H9 (cell line): ENCODE measurements around the gene NDOR1. TPM values are rescaled to one million over a fixed set of nuclear protein-coding genes. Genes with fewer than 3 reads are reported as not detected.

Experiments
- DNase-seq: peaks from one replicate; pipeline ENCODE4 v3.0.0-alpha.2; 2017
- H2AFZ ChIP-seq: one replicate; pipeline ENCODE4 v1.6.1; 2013; ENCODE audit warnings: mild to moderate bottlenecking, low read length, control low read depth, moderate library complexity
- H2AK5ac ChIP-seq: 2 replicates; pipeline ENCODE4 v1.6.1; 2013; ENCODE audit warnings: low read length, control low read depth, mixed read lengths; ENCODE audit not compliant: insufficient read length
- H2BK120ac ChIP-seq: one replicate; pipeline ENCODE4 v1.6.1; 2013; ENCODE audit warnings: low read depth, mild to moderate bottlenecking, low read length, control low read depth, inconsistent platforms; ENCODE audit not compliant: poor library complexity, severe bottlenecking
- H2BK12ac ChIP-seq: 2 replicates; pipeline ENCODE4 v1.6.1; 2013; ENCODE audit warnings: low read length, control low read depth, mixed read lengths, low read depth; ENCODE audit not compliant: insufficient read length
- H2BK15ac ChIP-seq: 2 replicates; pipeline ENCODE4 v1.6.1; 2013; ENCODE audit warnings: low read depth, low read length, control low read depth
- H2BK20ac ChIP-seq: one replicate; pipeline ENCODE4 v1.6.1; 2013; ENCODE audit warnings: low read depth, mild to moderate bottlenecking, low read length, control low read depth, inconsistent platforms; ENCODE audit not compliant: poor library complexity, severe bottlenecking
- H2BK5ac ChIP-seq: 2 replicates; pipeline ENCODE4 v1.6.1; 2013; ENCODE audit warnings: low read length, control low read depth, mixed read lengths; ENCODE audit not compliant: insufficient read length
- H3K14ac ChIP-seq: 2 replicates; pipeline ENCODE4 v1.6.1; 2013; ENCODE audit warnings: low read length, control low read depth; ENCODE audit not compliant: insufficient read depth
- H3K18ac ChIP-seq: 2 replicates; pipeline ENCODE4 v1.6.1; 2013; ENCODE audit warnings: low read depth, mild to moderate bottlenecking, mixed read lengths, low read length, control low read depth; ENCODE audit not compliant: insufficient read length
- H3K23ac ChIP-seq: 2 replicates; pipeline ENCODE4 v1.6.1; 2013; ENCODE audit warnings: low read length, control low read depth, mixed read lengths, low read depth; ENCODE audit not compliant: insufficient read length
- H3K23me2 ChIP-seq: 2 replicates; pipeline ENCODE4 v1.6.1; 2013; ENCODE audit warnings: low read depth, mild to moderate bottlenecking, mixed read lengths, low read length, control low read depth; ENCODE audit not compliant: insufficient read length, poor library complexity, severe bottlenecking
- H3K27ac ChIP-seq: 2 replicates; pipeline ENCODE4 v1.5.1; 2013; ENCODE audit warnings: low read length, control low read depth, mixed read lengths, low read depth; ENCODE audit not compliant: insufficient read length
- H3K27me3 ChIP-seq: 2 replicates; pipeline ENCODE4 v1.6.1; 2013; ENCODE audit warnings: low read length, control low read depth, inconsistent platforms; ENCODE audit not compliant: insufficient read depth
- H3K4ac ChIP-seq: 2 replicates; pipeline ENCODE4 v1.6.1; 2013; ENCODE audit warnings: low read depth, mild to moderate bottlenecking, control low read depth, inconsistent platforms, low read length, moderate library complexity
- H3K4me1 ChIP-seq: 2 replicates; pipeline ENCODE4 v1.6.1; 2013; ENCODE audit warnings: low read length, control low read depth, inconsistent platforms; ENCODE audit not compliant: insufficient read depth
- H3K4me2 ChIP-seq: 2 replicates; pipeline ENCODE4 v1.6.1; 2013; ENCODE audit warnings: low read length, control low read depth, mixed read lengths; ENCODE audit not compliant: insufficient read length, insufficient read depth
- H3K56ac ChIP-seq: 2 replicates; pipeline ENCODE4 v1.6.1; 2013; ENCODE audit warnings: low read depth, mild to moderate bottlenecking, mixed read lengths, low read length, control low read depth; ENCODE audit not compliant: insufficient read length
- H3K79me1 ChIP-seq: 2 replicates; pipeline ENCODE4 v1.6.1; 2013; ENCODE audit warnings: low read depth, mild to moderate bottlenecking, moderate library complexity, low read length, control low read depth, inconsistent platforms; ENCODE audit not compliant: insufficient read depth, poor library complexity, severe bottlenecking
- H3K79me2 ChIP-seq: 2 replicates; pipeline ENCODE4 v1.6.1; 2013; ENCODE audit warnings: low read length, control low read depth, inconsistent platforms; ENCODE audit not compliant: insufficient read depth
- H3K9ac ChIP-seq: 2 replicates; pipeline ENCODE4 v1.6.1; 2013; ENCODE audit warnings: low read length, control low read depth, mixed read lengths; ENCODE audit not compliant: insufficient read length; ENCODE audit errors: extremely low read depth
- H3K9me3 ChIP-seq: one replicate; pipeline ENCODE4 v1.6.1; 2013; ENCODE audit warnings: low read depth, low read length, inconsistent platforms; ENCODE audit not compliant: control insufficient read depth
- H3T11ph ChIP-seq: one replicate; pipeline ENCODE4 v1.6.1; 2013; ENCODE audit warnings: mild to moderate bottlenecking, low read length, control low read depth, inconsistent platforms
- H4K20me1 ChIP-seq: one replicate; pipeline ENCODE4 v1.6.1; 2013; ENCODE audit not compliant: control insufficient read depth, insufficient read length, insufficient read depth
- H4K5ac ChIP-seq: 2 replicates; pipeline ENCODE4 v1.6.1; 2013; ENCODE audit warnings: low read depth, mild to moderate bottlenecking, mixed read lengths, low read length, control low read depth; ENCODE audit not compliant: insufficient read length
- H4K8ac ChIP-seq: replicated peaks from 2 replicates; pipeline ENCODE4 v1.6.1; 2013; ENCODE audit warnings: low read length, control low read depth, mixed read lengths, low read depth; ENCODE audit not compliant: insufficient read length
- H4K91ac ChIP-seq: 2 replicates; pipeline ENCODE4 v1.6.1; 2013; ENCODE audit warnings: low read depth, mild to moderate bottlenecking, moderate library complexity, mixed read lengths, low read length, control low read depth; ENCODE audit not compliant: insufficient read length
- H3K27ac Mint-ChIP-seq, 3 experiments: 2 replicates in 2 of 3; 3 replicates in 1 of 3; pipeline ENCODE4 v1.8.0; 2020 to 2021; ENCODE audit warnings: mixed read lengths in 3 of 3, mild to moderate bottlenecking in 1 of 3, moderate library complexity in 1 of 3
- H3K27me3 Mint-ChIP-seq: 2 replicates; pipeline ENCODE4 v1.8.0; 2021; ENCODE audit warnings: low read depth, mild to moderate bottlenecking, moderate library complexity, mixed read lengths
- H3K36me3 Mint-ChIP-seq, 3 experiments: 2 replicates in 2 of 3; 3 replicates in 1 of 3; pipeline ENCODE4 v1.8.0; 2020 to 2021; ENCODE audit warnings: low read depth in 3 of 3, mixed read lengths in 3 of 3; ENCODE audit not compliant: insufficient read depth in 1 of 3
- H3K4me1 Mint-ChIP-seq, 2 experiments: 2 replicates each; pipeline ENCODE4 v1.8.0; 2020; ENCODE audit warnings: mixed read lengths in 2 of 2
- H3K4me3 Mint-ChIP-seq, 2 experiments: 2 replicates in 1 of 2; 3 replicates in 1 of 2; pipeline ENCODE4 v1.8.0; 2020 to 2021; ENCODE audit warnings: mild to moderate bottlenecking in 2 of 2, mixed read lengths in 2 of 2, moderate library complexity in 1 of 2
- H3K9me3 Mint-ChIP-seq, 2 experiments: 2 replicates in 1 of 2; 3 replicates in 1 of 2; pipeline ENCODE4 v1.8.0; 2020; ENCODE audit warnings: mild to moderate bottlenecking in 2 of 2, mixed read lengths in 2 of 2, moderate library complexity in 1 of 2
- CTCF ChIP-seq: fragments of 200-600 bp; sonication (generic); conservative IDR thresholded peaks from 3 replicates; pipeline ENCODE4 v1.8.0; 2021; ENCODE audit warnings: antibody characterized with exemption, mild to moderate bottlenecking
- WGBS: extraction: QIAGEN DNeasy Blood & Tissue Kit; methylation state at CpG from one replicate; pipeline ENCODE4 v1.1.7; 2013; ENCODE audit warnings: missing lambda C conversion rate, low lambda C conversion rate, mixed read lengths; ENCODE audit not compliant: insufficient read length; ENCODE audit errors: extremely low coverage; 5-methylcytosine and 5-hydroxymethylcytosine counted together
- total RNA-seq: library from RNA; stranded (reverse); gene quantifications from 2 replicates; pipeline ENCODE4 v1.2.1, GENCODE V29; 2021

NDOR1 gene
- total RNA-seq, 1 experiment from 2014 or later = 44.1 TPM

DNA sequence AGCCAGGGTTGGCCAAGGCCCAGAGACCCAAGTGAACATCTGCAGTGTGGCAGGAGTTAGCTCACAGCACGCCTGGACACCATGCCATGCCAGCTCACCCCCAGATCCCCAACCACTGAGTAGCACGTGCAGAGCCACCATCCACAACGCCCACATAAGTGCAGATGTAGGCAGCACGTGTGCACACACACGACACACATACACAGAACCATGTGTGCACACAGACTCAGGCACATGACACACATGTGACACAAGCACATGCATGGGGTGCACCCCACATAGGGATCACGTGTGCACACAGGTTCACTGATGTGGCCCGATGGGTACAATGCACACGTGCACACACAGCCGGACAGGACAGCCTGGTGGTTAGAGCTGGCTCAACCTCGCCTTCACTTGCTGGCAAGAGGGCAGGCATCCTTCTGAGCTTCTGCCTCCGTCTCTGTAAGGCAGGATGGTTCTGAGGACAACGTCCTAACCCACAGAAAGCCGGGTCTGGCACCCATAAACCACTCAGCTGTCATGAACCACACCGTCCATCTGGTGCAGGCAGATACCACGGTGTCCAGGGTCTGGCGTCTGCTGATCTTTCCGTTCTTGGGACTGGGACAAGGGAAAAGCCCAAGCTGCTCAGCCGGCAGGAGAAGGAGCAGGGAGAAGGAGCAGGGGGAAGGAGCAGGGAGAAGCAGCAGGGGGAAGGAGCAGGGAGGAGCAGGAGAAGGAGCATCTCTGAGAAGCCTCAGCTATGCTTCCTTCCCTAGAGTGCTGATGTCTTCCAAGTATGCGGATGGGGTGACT, 47.7 kb upstream of the NDOR1 start:
- H2BK120ac ChIP-seq = no peak overlapping the region
- no peaks in the 10 kb centered on the region for H3K79me1 ChIP-seq
- H4K20me1 ChIP-seq = no peaks in the 10 kb centered on the region
- no peak overlapping the region for H2BK12ac ChIP-seq
- Mint-ChIP-seq H3K36me3 (no peaks in the 10 kb centered on the region), H3K9me3 (no peaks in the 10 kb centered on the region), H3K4me3 (peak overlapping the region in 1 of 2 experiments; percentile 55; a peak in 3 of 5 replicates), H3K4me1 (peaks cover 0 to 8% of the 10 kb centered on the region in 2 experiments; a peak in 2 of 4 replicates), H3K27me3 (peaks cover 76% of the 10 kb centered on the region), H3K27ac (no peak overlapping the region)
- peaks cover 29% of the 10 kb centered on the region; the same call in 1 of the 2 replicates for H3K27me3 ChIP-seq
- H2BK15ac ChIP-seq = no peak overlapping the region
- H4K5ac ChIP-seq = no peak overlapping the region
- no peak overlapping the region for H3K18ac ChIP-seq
- no peak overlapping the region for H3K4ac ChIP-seq
- peaks cover 15% of the 10 kb centered on the region for H3K23me2 ChIP-seq
- TF ChIP-seq CTCF = no peak
- H3T11ph ChIP-seq = no peak overlapping the region
- H2BK5ac ChIP-seq = no peak overlapping the region
- no peak overlapping the region for H3K23ac ChIP-seq
- H2AFZ ChIP-seq = no peak overlapping the region
- H3K9ac ChIP-seq = no peak overlapping the region
- no peaks in the 10 kb centered on the region for H3K79me2 ChIP-seq
- no CpG with 5 or more reads among the region's 19 CpGs for WGBS
- no peak overlapping the region for H2AK5ac ChIP-seq
- no peak overlapping the region for H3K4me2 ChIP-seq
- H3K9me3 ChIP-seq = no peaks in the 10 kb centered on the region
- no peak overlapping the region for H4K91ac ChIP-seq
- H3K4me1 ChIP-seq = no peaks in the 10 kb centered on the region
- DNase-seq = no peak
- H3K27ac ChIP-seq = no peak overlapping the region
- no peak overlapping the region for H3K56ac ChIP-seq
- H4K8ac ChIP-seq = no peak overlapping the region
- no peak overlapping the region for H3K14ac ChIP-seq
- H2BK20ac ChIP-seq = no peak overlapping the region
